Stomach (tissue), 9 donors: ENCODE results near the gene SURF6. TPM values are rescaled to one million over a fixed set of nuclear protein-coding genes. Genes with fewer than 3 reads are reported as not detected.

Experiments
- DNase-seq, 2 donors: peaks; one replicate each; pipeline versions ENCODE4 v3.0.0 to v3.0.0-alpha.2; 2013 to 2019
- H3K27ac ChIP-seq, 5 donors: fragments of 200-600 bp in 4 of 5; sonication (generic) in 4 of 5; one replicate each; pipeline ENCODE4 v1.5.1; 2013 to 2019; ENCODE audit warnings: mild to moderate bottlenecking in 1 of 5, moderate library complexity in 1 of 5
- H3K27me3 ChIP-seq, 3 donors: fragments of 200-600 bp; sonication (generic); one replicate each; pipeline ENCODE4 v1.5.1; 2017 to 2019; ENCODE audit warnings: mixed run types in 1 of 3
- H3K36me3 ChIP-seq, 4 donors: fragments of 200-600 bp; sonication (generic); 1 replicate in 3 of 4; 2 replicates in 1 of 4; pipeline ENCODE4 v1.5.1; 2016 to 2019
- H3K4me1 ChIP-seq, 4 donors: fragments of 200-600 bp; sonication (generic); one replicate each; pipeline ENCODE4 v1.5.1; 2016 to 2019
- H3K4me3 ChIP-seq, 4 donors: fragments of 200-600 bp; sonication (generic) in 3 of 4; one replicate each; pipeline ENCODE4 v1.5.1; 2016 to 2019; ENCODE audit warnings: mild to moderate bottlenecking in 1 of 4
- H3K9me3 ChIP-seq, 4 donors: fragments of 200-600 bp; sonication (generic); one replicate each; pipeline ENCODE4 v1.5.1; 2016 to 2019
- EP300 ChIP-seq: sonication (generic); formaldehyde crosslinking; IDR thresholded peaks from one replicate; pipeline ENCODE4 v1.6.1; 2017; ENCODE audit warnings: antibody characterized with exemption
- POLR2A ChIP-seq, 4 donors: fragments of 450-650 bp; IDR thresholded peaks; one replicate each; pipeline ENCODE4 v1.6.1; 2016; ENCODE audit warnings: antibody characterized with exemption in 4 of 4, control low read depth in 2 of 4, mild to moderate bottlenecking in 1 of 4, moderate library complexity in 1 of 4
- POLR2AphosphoS5 ChIP-seq, 3 donors: sonication (generic); formaldehyde crosslinking; IDR thresholded peaks; one replicate each; pipeline ENCODE4 v1.6.1; 2016; ENCODE audit warnings: antibody characterized with exemption in 3 of 3
- WGBS, 5 donors: extraction: QIAGEN DNeasy Blood & Tissue Kit in 3 of 5; methylation state at CpG; one replicate each; pipeline versions ENCODE4 v1.1.5 to v1.1.7; 2013 to 2018; 5-methylcytosine and 5-hydroxymethylcytosine counted together
- intact Hi-C: fragments of 100-400 bp; cut with DNase I; formaldehyde crosslinking; loops from one replicate; pipeline ENCODE4 v1.15.1; 2023; ENCODE audit warnings: low total_unique reads
- polyA plus RNA-seq, 3 donors: library from polyadenylated mRNA; stranded (reverse); fragments of 200-250 nt; gene quantifications; one replicate each; pipeline ENCODE4 v1.2.3, GENCODE V29; 2013
- total RNA-seq, 5 donors: library from RNA; depleted of rRNA; stranded (reverse); fragments of >200 nt; gene quantifications; one replicate each; pipeline versions ENCODE4 v1.1.0 to v1.2.3, GENCODE V29; 2014 to 2016
- TF ChIP-seq, protein P1 (sequence below), 7 experiments: fragments of 450-650 bp in 4 of 7; fragments of 200-600 bp in 3 of 7; sonication (generic) in 3 of 7; IDR thresholded peaks; one replicate each; pipeline ENCODE4 v1.5.1; 2016 to 2019; ENCODE audit warnings: antibody characterized with exemption in 7 of 7, control low read depth in 2 of 7, mild to moderate bottlenecking in 1 of 7
- donor health status: healthy with polysubstance abuse.
- donor health status: Bipolar disorder and iron deficiency.
- donor health status: healthy.

Gene SURF6
- total and polyA plus RNA-seq, 8 donors, result 2.9 to 138 (median 14.1) TPM

DNA sequence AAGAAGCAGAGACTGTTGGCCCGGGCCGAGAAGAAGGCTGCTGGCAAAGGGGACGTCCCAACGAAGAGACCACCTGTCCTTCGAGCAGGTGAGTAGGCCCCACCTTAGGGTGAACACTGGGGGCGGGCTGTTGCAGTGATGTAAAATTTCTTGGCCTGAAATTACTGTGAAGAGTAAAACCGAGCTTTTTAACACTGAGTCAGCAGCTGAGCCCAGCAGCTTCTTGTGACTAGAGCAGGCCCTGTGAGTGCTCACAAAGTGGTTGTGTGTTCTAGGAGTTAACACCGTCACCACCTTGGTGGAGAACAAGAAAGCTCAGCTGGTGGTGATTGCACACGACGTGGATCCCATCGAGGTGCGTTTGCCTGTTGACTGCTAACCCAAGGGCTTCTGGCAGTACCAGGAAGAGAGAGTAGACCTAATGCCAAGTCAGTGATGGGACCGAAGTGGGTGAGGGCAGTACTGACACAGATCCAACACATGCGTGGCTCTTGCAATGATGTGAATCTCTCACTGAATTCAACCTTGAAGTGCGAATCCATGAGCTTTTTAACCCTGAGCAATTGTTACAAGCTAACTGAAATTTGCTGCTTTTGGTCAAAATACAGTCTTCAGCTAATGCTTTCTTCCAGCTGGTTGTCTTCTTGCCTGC, 14.1 kb upstream of the SURF6 start:
- peak overlapping the region in 1 of 5 donors; percentile 91 for H3K27ac ChIP-seq
- peak overlapping the region in 2 of 4 donors; percentile 87 to 90 for H3K4me3 ChIP-seq
- peaks cover 30 to 55% (median 51%) of the 10 kb centered on the region in 4 donors for H3K4me1 ChIP-seq
- H3K36me3 ChIP-seq, result peaks cover 49 to 68% (median 64%) of the 10 kb centered on the region in 4 donors
- 74 to 84% (median 80%) methylated on average over 15 of the region's 15 CpGs for WGBS, 5 donors
- no peaks in the 10 kb centered on the region for H3K9me3 ChIP-seq
- no peaks in the 10 kb centered on the region for H3K27me3 ChIP-seq
- intact Hi-C loops, result no loop called here
- DNase-seq, result no peak
- TF ChIP-seq POLR2A (IDR thresholded peaks at IDR 0.05) (no peak), EP300 (no peak), POLR2AphosphoS5 (IDR thresholded peaks at IDR 0.05) (no peak)
- TF ChIP-seq, protein P1, sequence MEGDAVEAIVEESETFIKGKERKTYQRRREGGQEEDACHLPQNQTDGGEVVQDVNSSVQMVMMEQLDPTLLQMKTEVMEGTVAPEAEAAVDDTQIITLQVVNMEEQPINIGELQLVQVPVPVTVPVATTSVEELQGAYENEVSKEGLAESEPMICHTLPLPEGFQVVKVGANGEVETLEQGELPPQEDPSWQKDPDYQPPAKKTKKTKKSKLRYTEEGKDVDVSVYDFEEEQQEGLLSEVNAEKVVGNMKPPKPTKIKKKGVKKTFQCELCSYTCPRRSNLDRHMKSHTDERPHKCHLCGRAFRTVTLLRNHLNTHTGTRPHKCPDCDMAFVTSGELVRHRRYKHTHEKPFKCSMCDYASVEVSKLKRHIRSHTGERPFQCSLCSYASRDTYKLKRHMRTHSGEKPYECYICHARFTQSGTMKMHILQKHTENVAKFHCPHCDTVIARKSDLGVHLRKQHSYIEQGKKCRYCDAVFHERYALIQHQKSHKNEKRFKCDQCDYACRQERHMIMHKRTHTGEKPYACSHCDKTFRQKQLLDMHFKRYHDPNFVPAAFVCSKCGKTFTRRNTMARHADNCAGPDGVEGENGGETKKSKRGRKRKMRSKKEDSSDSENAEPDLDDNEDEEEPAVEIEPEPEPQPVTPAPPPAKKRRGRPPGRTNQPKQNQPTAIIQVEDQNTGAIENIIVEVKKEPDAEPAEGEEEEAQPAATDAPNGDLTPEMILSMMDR (IDR thresholded peaks at IDR 0.05), result no peak

DNA sequence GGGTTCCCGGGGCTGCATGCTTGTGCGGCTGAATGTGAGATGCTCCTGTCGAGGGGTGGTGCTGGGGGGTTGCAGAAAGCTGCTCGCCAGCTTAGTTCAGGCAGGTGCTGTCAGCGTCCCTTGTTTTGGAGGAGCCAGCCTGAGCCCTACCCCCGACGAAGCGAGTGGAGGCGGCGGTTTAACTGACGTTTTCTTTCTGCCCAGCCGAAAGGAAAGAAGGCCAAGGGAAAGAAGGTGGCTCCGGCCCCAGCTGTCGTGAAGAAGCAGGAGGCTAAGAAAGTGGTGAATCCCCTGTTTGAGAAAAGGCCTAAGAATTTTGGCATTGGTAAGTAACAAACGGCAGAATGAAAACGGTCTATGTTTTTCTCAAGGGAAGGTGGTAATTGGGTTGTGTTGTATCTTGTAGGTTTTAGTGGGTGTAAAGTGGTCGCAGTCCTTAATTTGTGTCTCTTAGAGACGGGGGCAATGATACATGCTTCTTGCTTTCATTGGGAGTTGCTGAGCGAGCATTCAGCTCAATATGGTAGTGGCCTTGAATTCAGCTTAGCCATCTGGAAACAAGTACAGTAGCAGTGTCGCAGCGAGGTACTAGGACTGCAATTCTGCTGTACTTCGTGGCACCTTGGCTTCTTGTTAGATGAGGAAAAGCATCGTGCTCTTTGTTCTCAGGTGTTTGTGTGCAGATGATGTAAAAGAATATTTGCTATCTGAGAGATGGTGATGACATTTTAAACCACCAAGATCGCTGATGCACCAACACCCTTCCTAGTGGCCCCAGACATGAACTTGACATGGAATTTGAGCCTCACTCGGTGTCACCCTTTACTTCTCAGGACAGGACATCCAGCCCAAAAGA, 13.0 kb upstream of the SURF6 start:
- no peaks in the 10 kb centered on the region for H3K9me3 ChIP-seq
- 10 to 14% (median 12%) methylated on average over 22 to 25 of the region's 25 CpGs for WGBS, 5 donors
- intact Hi-C loops, result no loop called here
- DNase-seq, result no peak
- no peaks in the 10 kb centered on the region for H3K27me3 ChIP-seq
- peaks cover 26 to 43% (median 42%) of the 10 kb centered on the region in 4 donors for H3K4me1 ChIP-seq
- H3K27ac ChIP-seq, result peak overlapping the region; percentile 90 to 97 (median 91)
- TF ChIP-seq EP300 (no peak), POLR2AphosphoS5 (IDR thresholded peaks at IDR 0.05) (no peak), POLR2A (IDR thresholded peaks at IDR 0.05) (no peak)
- TF ChIP-seq, protein P1 (IDR thresholded peaks at IDR 0.05), result no peak
- peak overlapping the region; percentile 82 to 93 (median 88) for H3K4me3 ChIP-seq
- peaks cover 59 to 71% (median 70%) of the 10 kb centered on the region in 4 donors for H3K36me3 ChIP-seq

GRCh38 chr9:133347985-133348717, 12.2 kb upstream of the SURF6 start, which contains the start of the genes MED22 and RPL7A:
Gene MED22, minus strand, starts transcription at chr9:133348131. Its CDS starts 1,469 bp downstream, at chr9:133346662.
Gene RPL7A, plus strand, starts transcription at chr9:133348218. Its CDS starts 26 bp downstream, at chr9:133348244.
- WGBS, 5 donors, result 0% methylated on average over 35 to 64 of the region's 64 CpGs
- Histone ChIP-seq H3K27me3 (no peaks in the 10 kb centered on the region), H3K36me3 (peaks cover 61 to 71% (median 70%) of the 10 kb centered on the region in 4 donors), H3K9me3 (no peaks in the 10 kb centered on the region), H3K4me3 (peak within 1 kb of the TSS; percentile 82 to 93 (median 88)), H3K27ac (peak within 1 kb of the TSS; percentile 90 to 97 (median 91)), H3K4me1 (peaks cover 26 to 43% (median 40%) of the 10 kb centered on the region in 4 donors)
- no peak for TF ChIP-seq EP300
- TF ChIP-seq POLR2A (IDR thresholded peaks at IDR 0.05), result peak in 1 of 4 donors; percentile 76
- TF ChIP-seq, protein P1 (IDR thresholded peaks at IDR 0.05), result peak in 1 of 7 experiments; percentile 31
- TF ChIP-seq POLR2AphosphoS5 (IDR thresholded peaks at IDR 0.05), result peak; percentile 77 to 99 (median 92)
- DNase-seq, result peak; percentile 94 to 98
- intact Hi-C loops, result no loop called here
